ENCODE results near the gene MAP7.

Gene MAP7

GRCh38 chr6:136338486-136338885 is 211.7 kb downstream of the MAP7 start:
- no peak for DNase-seq (ENCODE audit: low read depth)
- TF ChIP-seq CTCF (IDR thresholded peaks at IDR 0.05; ENCODE audit: insufficient read depth, low read depth, low read length, missing control alignments) = no peak
- no peak overlapping the region for H3K4me3 ChIP-seq (ENCODE audit: low read depth, low read length)

- TF ChIP-seq CTCF (IDR thresholded peaks at IDR 0.05; ENCODE audit: insufficient read depth, low read depth, low read length, missing control alignments) = no peak
- no peak for DNase-seq (ENCODE audit: low read depth)
These were observed 212.6 kb downstream of the MAP7 start for GRCh38 chr6:136337606-136338005.

GRCh38 chr6:136337121-136337520 is 213.1 kb downstream of the MAP7 start:
- no peak for DNase-seq (ENCODE audit: low read depth)
- no peak for TF ChIP-seq CTCF (IDR thresholded peaks at IDR 0.05; ENCODE audit: insufficient read depth, low read depth, low read length, missing control alignments)
- H3K4me3 ChIP-seq (ENCODE audit: low read depth, low read length) = no peak overlapping the region

More at GRCh38 chr6:136337606-136338005, 212.6 kb downstream of the MAP7 start:
- no peak overlapping the region for H3K4me3 ChIP-seq (ENCODE audit: low read depth, low read length)

GRCh38 chr6:136335736-136336363 is 214.4 kb downstream of the MAP7 start:
- no peak for TF ChIP-seq CTCF (IDR thresholded peaks at IDR 0.05; ENCODE audit: insufficient read depth, low read depth, low read length, missing control alignments)
- DNase-seq (ENCODE audit: low read depth) = no peak
- H3K4me3 ChIP-seq (ENCODE audit: low read depth, low read length) = no peak overlapping the region

- TF ChIP-seq CTCF (IDR thresholded peaks at IDR 0.05; ENCODE audit: insufficient read depth, low read depth, low read length, missing control alignments) = peak; percentile 22
- peak; percentile 14 for DNase-seq (ENCODE audit: low read depth)
- H3K4me3 ChIP-seq (ENCODE audit: low read depth, low read length) = no peak overlapping the region
These were observed 215.4 kb downstream of the MAP7 start for GRCh38 chr6:136334853-136335252.

GRCh38 chr6:136334465-136334846 is 215.8 kb downstream of the MAP7 start:
- H3K4me3 ChIP-seq (ENCODE audit: low read depth, low read length) = no peak overlapping the region
- no peak for TF ChIP-seq CTCF (IDR thresholded peaks at IDR 0.05; ENCODE audit: insufficient read depth, low read depth, low read length, missing control alignments)
- no peak for DNase-seq (ENCODE audit: low read depth)

- no peak for DNase-seq (ENCODE audit: low read depth)
- TF ChIP-seq CTCF (IDR thresholded peaks at IDR 0.05; ENCODE audit: insufficient read depth, low read depth, low read length, missing control alignments) = no peak
- H3K4me3 ChIP-seq (ENCODE audit: low read depth, low read length) = no peak overlapping the region
These were observed 216.3 kb downstream of the MAP7 start for GRCh38 chr6:136333824-136334464.

All from GM12865 (cell line).